Measurements from ENCODE around the gene ACP3. TPM values are rescaled to one million over a fixed set of nuclear protein-coding genes. Genes with fewer than 3 reads are reported as not detected.

ACP3 gene
- total and polyA plus RNA-seq, 9 of the 15 experiments (the other 6 are each of a cell fraction or from before 2014, with no cell fraction given), result 0.08 to 1.1 (median 0.21) TPM

DNA sequence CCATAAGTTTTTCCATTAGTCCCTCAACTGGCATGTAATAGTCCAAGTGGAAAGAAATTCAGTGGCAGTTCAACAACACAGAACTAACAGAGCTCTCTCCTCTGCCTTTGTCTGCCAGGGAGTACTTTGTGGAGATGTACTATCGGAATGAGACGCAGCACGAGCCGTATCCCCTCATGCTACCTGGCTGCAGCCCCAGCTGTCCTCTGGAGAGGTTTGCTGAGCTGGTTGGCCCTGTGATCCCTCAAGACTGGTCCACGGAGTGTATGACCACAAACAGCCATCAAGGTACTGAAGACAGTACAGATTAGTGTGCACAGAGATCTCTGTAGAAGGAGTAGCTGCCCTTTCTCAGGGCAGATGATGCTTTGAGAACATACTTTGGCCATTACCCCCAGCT is 39.4 kb downstream of the ACP3 start:
- TF ChIP-seq TCF7L2 (IDR thresholded peaks at IDR 0.05; ENCODE audit: low read depth, low read length) (no peak), XRCC3 (IDR thresholded peaks at IDR 0.05) (no peak), CCAR2 (IDR thresholded peaks at IDR 0.05; ENCODE audit: low read depth, low read length) (peak; percentile 97; the same call in 1 of the 2 replicates)
- TF ChIP-seq, protein P1, sequence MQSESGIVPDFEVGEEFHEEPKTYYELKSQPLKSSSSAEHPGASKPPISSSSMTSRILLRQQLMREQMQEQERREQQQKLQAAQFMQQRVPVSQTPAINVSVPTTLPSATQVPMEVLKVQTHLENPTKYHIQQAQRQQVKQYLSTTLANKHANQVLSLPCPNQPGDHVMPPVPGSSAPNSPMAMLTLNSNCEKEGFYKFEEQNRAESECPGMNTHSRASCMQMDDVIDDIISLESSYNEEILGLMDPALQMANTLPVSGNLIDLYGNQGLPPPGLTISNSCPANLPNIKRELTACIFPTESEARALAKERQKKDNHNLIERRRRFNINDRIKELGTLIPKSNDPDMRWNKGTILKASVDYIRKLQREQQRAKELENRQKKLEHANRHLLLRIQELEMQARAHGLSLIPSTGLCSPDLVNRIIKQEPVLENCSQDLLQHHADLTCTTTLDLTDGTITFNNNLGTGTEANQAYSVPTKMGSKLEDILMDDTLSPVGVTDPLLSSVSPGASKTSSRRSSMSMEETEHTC (IDR thresholded peaks at IDR 0.05), result no peak
- FAIRE-seq (no peak), ATAC-seq (no peak), DNase-seq (ENCODE audit: extremely low read depth in 1 of 4, low spot score in 3 of 4) (no peak)
- BruUV-seq (replicated peaks), result no TSS peak
- Histone ChIP-seq H3K36me3 (ENCODE audit: control insufficient read depth, insufficient read depth, low read length) (no peaks in the 10 kb centered on the region), H4K20me1 (replicated peaks; ENCODE audit: control insufficient read depth, insufficient read depth, low read length) (no peaks in the 10 kb centered on the region), H3K4me1 (replicated peaks in 1 of 2; ENCODE audit: control insufficient read depth in 2 of 2, insufficient read depth in 2 of 2, low read length in 2 of 2) (no peaks in the 10 kb centered on the region), H3K9me1 (ENCODE audit: control insufficient read depth, insufficient read depth, low read length) (no peaks in the 10 kb centered on the region), H3K9ac (ENCODE audit: insufficient read depth in 1 of 2, low read depth in 2 of 2, low read length in 2 of 2) (no peak overlapping the region), H3K4me2 (ENCODE audit: insufficient read depth, low read length) (no peak overlapping the region), H3K27ac (ENCODE audit: extremely low read depth, low read depth, low read length) (no peak overlapping the region), H3K79me2 (ENCODE audit: control insufficient read depth, insufficient read depth, low read length) (no peaks in the 10 kb centered on the region), H2AFZ (ENCODE audit: low read depth, low read length) (no peak overlapping the region), H3K4me3 (no peak overlapping the region), H3K27me3 (ENCODE audit: control insufficient read depth in 2 of 2, insufficient read depth in 2 of 2, low read length in 2 of 2) (peaks cover 0 to 5% of the 10 kb centered on the region in 2 experiments; a peak in 1 of 5 replicates), H3K9me3 (replicated peaks; ENCODE audit: control insufficient read depth, insufficient read depth, low read depth, low read length) (no peaks in the 10 kb centered on the region)
- ChIA-PET POLR2A (no interaction called here), CTCF (ENCODE audit: low intra/inter-chr PET ratio) (no interaction called here)
- intact Hi-C loops (cut with micrococcal nuclease), result no loop called here
- in situ Hi-C loops (cut with MboI), result no loop called here
- 0% methylated on average over 5 of the region's 5 CpGs for WGBS (ENCODE audit: insufficient coverage, low coverage, missing lambda C conversion rate)

DNA sequence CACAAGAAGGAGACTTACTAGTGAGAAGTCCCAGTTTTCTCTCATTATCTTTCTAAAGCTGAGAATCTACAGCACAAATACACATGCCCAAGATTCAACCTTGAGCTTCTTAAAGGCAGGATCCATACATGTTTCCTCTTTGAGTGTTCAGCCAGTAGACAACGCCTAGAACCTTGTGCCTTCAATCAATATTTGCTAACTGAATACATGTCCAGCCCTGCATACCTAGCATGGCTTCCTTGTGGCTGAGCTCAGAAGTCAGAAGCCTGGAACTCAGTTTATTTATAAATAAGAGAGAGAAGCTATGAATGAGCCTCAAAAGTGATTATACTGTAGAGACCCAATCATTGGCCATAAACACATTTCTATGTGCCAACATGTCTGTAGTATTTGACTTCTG is 43.5 kb downstream of the ACP3 start:
- no peak for DNase-seq (ENCODE audit: extremely low read depth in 1 of 4, low spot score in 3 of 4)
- H3K4me3 ChIP-seq, result no peak overlapping the region
- no peak overlapping the region for H3K4me2 ChIP-seq (ENCODE audit: insufficient read depth, low read length)
- H4K20me1 ChIP-seq (replicated peaks; ENCODE audit: control insufficient read depth, insufficient read depth, low read length), result no peaks in the 10 kb centered on the region
- H3K27me3 ChIP-seq (ENCODE audit: control insufficient read depth in 2 of 2, insufficient read depth in 2 of 2, low read length in 2 of 2), result peaks cover 0 to 5% of the 10 kb centered on the region in 2 experiments; a peak in 1 of 5 replicates
- no peak for ATAC-seq
- CTCF ChIA-PET (ENCODE audit: low intra/inter-chr PET ratio), result no interaction called here
- no TSS peak for BruUV-seq (replicated peaks)
- H3K4me1 ChIP-seq (replicated peaks in 1 of 2; ENCODE audit: control insufficient read depth in 2 of 2, insufficient read depth in 2 of 2, low read length in 2 of 2), result no peaks in the 10 kb centered on the region
- H3K9me1 ChIP-seq (ENCODE audit: control insufficient read depth, insufficient read depth, low read length), result no peaks in the 10 kb centered on the region
- TF ChIP-seq, protein P2, sequence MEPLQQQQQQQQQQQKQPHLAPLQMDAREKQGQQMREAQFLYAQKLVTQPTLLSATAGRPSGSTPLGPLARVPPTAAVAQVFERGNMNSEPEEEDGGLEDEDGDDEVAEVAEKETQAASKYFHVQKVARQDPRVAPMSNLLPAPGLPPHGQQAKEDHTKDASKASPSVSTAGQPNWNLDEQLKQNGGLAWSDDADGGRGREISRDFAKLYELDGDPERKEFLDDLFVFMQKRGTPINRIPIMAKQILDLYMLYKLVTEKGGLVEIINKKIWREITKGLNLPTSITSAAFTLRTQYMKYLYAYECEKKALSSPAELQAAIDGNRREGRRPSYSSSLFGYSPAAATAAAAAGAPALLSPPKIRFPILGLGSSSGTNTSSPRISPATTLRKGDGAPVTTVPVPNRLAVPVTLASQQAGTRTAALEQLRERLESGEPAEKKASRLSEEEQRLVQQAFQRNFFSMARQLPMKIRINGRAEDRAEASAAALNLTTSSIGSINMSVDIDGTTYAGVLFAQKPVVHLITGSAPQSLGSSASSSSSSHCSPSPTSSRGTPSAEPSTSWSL (CRISPR knock-in tag; IDR thresholded peaks at IDR 0.05; ENCODE audit: borderline replicate concordance), result no peak
- TF ChIP-seq PHB (CRISPR knock-in tag; IDR thresholded peaks at IDR 0.05) (no peak), RBM34 (IDR thresholded peaks at IDR 0.05; ENCODE audit: borderline replicate concordance, insufficient read depth, low read length) (no peak)
- TF ChIP-seq, protein P3, sequence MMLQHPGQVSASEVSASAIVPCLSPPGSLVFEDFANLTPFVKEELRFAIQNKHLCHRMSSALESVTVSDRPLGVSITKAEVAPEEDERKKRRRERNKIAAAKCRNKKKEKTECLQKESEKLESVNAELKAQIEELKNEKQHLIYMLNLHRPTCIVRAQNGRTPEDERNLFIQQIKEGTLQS (IDR thresholded peaks at IDR 0.05), result no peak
- TF ChIP-seq, protein P3 (CRISPR knock-in tag; conservative IDR thresholded peaks at IDR 0.05), result no peak
- TF ChIP-seq, protein P4, sequence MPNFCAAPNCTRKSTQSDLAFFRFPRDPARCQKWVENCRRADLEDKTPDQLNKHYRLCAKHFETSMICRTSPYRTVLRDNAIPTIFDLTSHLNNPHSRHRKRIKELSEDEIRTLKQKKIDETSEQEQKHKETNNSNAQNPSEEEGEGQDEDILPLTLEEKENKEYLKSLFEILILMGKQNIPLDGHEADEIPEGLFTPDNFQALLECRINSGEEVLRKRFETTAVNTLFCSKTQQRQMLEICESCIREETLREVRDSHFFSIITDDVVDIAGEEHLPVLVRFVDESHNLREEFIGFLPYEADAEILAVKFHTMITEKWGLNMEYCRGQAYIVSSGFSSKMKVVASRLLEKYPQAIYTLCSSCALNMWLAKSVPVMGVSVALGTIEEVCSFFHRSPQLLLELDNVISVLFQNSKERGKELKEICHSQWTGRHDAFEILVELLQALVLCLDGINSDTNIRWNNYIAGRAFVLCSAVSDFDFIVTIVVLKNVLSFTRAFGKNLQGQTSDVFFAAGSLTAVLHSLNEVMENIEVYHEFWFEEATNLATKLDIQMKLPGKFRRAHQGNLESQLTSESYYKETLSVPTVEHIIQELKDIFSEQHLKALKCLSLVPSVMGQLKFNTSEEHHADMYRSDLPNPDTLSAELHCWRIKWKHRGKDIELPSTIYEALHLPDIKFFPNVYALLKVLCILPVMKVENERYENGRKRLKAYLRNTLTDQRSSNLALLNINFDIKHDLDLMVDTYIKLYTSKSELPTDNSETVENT (CRISPR knock-in tag; IDR thresholded peaks at IDR 0.05), result no peak
- 13% methylated on average over 1 of the region's 1 CpG for WGBS (ENCODE audit: insufficient coverage, low coverage, missing lambda C conversion rate)
- no peaks in the 10 kb centered on the region for H3K9me3 ChIP-seq (replicated peaks; ENCODE audit: control insufficient read depth, insufficient read depth, low read depth, low read length)
- no peaks in the 10 kb centered on the region for H3K36me3 ChIP-seq (ENCODE audit: control insufficient read depth, insufficient read depth, low read length)
- in situ Hi-C loops (cut with MboI) (no loop called here), intact Hi-C loops (cut with micrococcal nuclease) (no loop called here)
- no peak overlapping the region for H2AFZ ChIP-seq (ENCODE audit: low read depth, low read length)
- no peaks in the 10 kb centered on the region for H3K79me2 ChIP-seq (ENCODE audit: control insufficient read depth, insufficient read depth, low read length)
- H3K9ac ChIP-seq (ENCODE audit: insufficient read depth in 1 of 2, low read depth in 2 of 2, low read length in 2 of 2), result no peak overlapping the region
- no peak overlapping the region for H3K27ac ChIP-seq (ENCODE audit: extremely low read depth, low read depth, low read length)
- FAIRE-seq, result no peak
- POLR2A ChIA-PET, result interaction anchor here (0.6 to 1.0 kb wide), 2 partner anchors 9 to 22 kb away, joined by 3 to 5 read pairs; no protein-coding TSS in a partner anchor

Measured in K562 (cell line).